K562 (cell line): Measurements from ENCODE around the gene BEND6. TPM values are rescaled to one million over a fixed set of nuclear protein-coding genes. Genes with fewer than 3 reads are reported as not detected.
A peak's percentile ranks its signal among the peaks of the same experiment; 100 is the strongest.

Source experiments
- ATAC-seq: fragments of 200-7000 bp; cut with Tn5 transposase; 3 replicates; pipeline ENCODE4 v1.9.1; 2020; ENCODE audit warnings: moderate library complexity
- BruUV-seq: library from RNA; stranded (reverse); fragments of 400-500 nt; replicated peaks from 2 replicates; lab custom pipeline; 2021; lab: Mats Ljungman, UMichigan
- CTCF ChIA-PET: fragments of 300-600 bp; formaldehyde crosslinking; extraction: SDS; loops from one replicate; lab custom pipeline; 2021; ENCODE audit warnings: low intra/inter-chr PET ratio; lab: Yijun Ruan, JAX
- POLR2A ChIA-PET: fragments of 300-600, 350-650 bp; sonication (Branson Sonifier 250); formaldehyde crosslinking; extraction: SDS; loops from one replicate; lab custom pipeline; 2021; ENCODE audit warnings: antibody characterized with exemption, inconsistent platforms; lab: Yijun Ruan, JAX
- DNase-seq, 4 experiments: peaks; one replicate each; pipeline versions ENCODE4 v3.0.0 to v3.0.0-alpha.2; 2011 to 2018; ENCODE audit warnings: low spot score in 3 of 4, mixed read lengths in 3 of 4; ENCODE audit errors: extremely low read depth in 1 of 4
- FAIRE-seq: peaks from 2 replicates; lab custom pipeline; 2011; peaks lifted over from hg19 to GRCh38; lab: Jason Lieb, UNC
- H2AFZ ChIP-seq: 2 replicates; pipeline ENCODE4 v1.6.0; 2011; ENCODE audit warnings: low read depth, low read length, control low read depth, inconsistent platforms
- H3K27ac ChIP-seq: fragments of 200-600 bp; 3 replicates; pipeline ENCODE4 v1.8.0; 2011; ENCODE audit warnings: low read depth, mild to moderate bottlenecking, control low read depth, inconsistent platforms, low read length, moderate library complexity, mixed read lengths; ENCODE audit errors: extremely low read depth
- H3K27me3 ChIP-seq, 2 experiments: fragments of 300-600 bp in 1 of 2; 2 replicates in 1 of 2; 3 replicates in 1 of 2; pipeline versions ENCODE4 v1.6.0 to v1.8.0; 2011; ENCODE audit warnings: inconsistent platforms in 2 of 2, low read length in 2 of 2, mild to moderate bottlenecking in 1 of 2, mixed read lengths in 1 of 2, moderate library complexity in 1 of 2; ENCODE audit not compliant: control insufficient read depth in 2 of 2, insufficient read depth in 2 of 2
- H3K36me3 ChIP-seq: fragments of 300-600 bp; 3 replicates; pipeline ENCODE4 v1.8.0; 2011; ENCODE audit warnings: mild to moderate bottlenecking, low read length, inconsistent platforms; ENCODE audit not compliant: control insufficient read depth, insufficient read depth
- H3K4me1 ChIP-seq, 2 experiments: fragments of 200-600 bp in 1 of 2; replicated peaks in 1 of 2; 2 replicates in 1 of 2; 3 replicates in 1 of 2; pipeline versions ENCODE4 v1.5.1 to v1.8.0; 2011; ENCODE audit warnings: inconsistent platforms in 2 of 2, low read length in 2 of 2, mild to moderate bottlenecking in 1 of 2, mixed read lengths in 1 of 2, moderate library complexity in 1 of 2; ENCODE audit not compliant: control insufficient read depth in 2 of 2, insufficient read depth in 2 of 2
- H3K4me2 ChIP-seq: 2 replicates; pipeline ENCODE4 v1.6.1; 2011; ENCODE audit warnings: low read length, control low read depth, inconsistent platforms, mixed read lengths; ENCODE audit not compliant: insufficient read depth
- H3K4me3 ChIP-seq: fragments of 200-600 bp; sonication (generic), shearing (Covaris generic); 2 replicates; pipeline ENCODE4 v1.5.1; 2016; ENCODE audit warnings: control low read depth, inconsistent platforms
- H3K79me2 ChIP-seq: fragments of 200-600 bp; 3 replicates; pipeline ENCODE4 v1.8.0; 2011; ENCODE audit warnings: low read length, inconsistent platforms; ENCODE audit not compliant: control insufficient read depth, insufficient read depth
- H3K9ac ChIP-seq, 2 experiments: 2 replicates each; pipeline versions ENCODE4 v1.6.0 to v1.6.1; 2011; ENCODE audit warnings: low read depth in 2 of 2, low read length in 2 of 2, control low read depth in 1 of 2, inconsistent platforms in 1 of 2, mild to moderate bottlenecking in 1 of 2, mixed read lengths in 1 of 2; ENCODE audit not compliant: insufficient read depth in 1 of 2
- H3K9me1 ChIP-seq: one replicate; pipeline ENCODE4 v1.6.0; 2011; ENCODE audit warnings: inconsistent platforms, mild to moderate bottlenecking, low read length, moderate library complexity; ENCODE audit not compliant: control insufficient read depth, insufficient read depth
- H3K9me3 ChIP-seq: replicated peaks from 2 replicates; pipeline ENCODE4 v1.5.1; 2011; ENCODE audit warnings: low read depth, low read length, inconsistent platforms; ENCODE audit not compliant: control insufficient read depth, insufficient read depth
- H4K20me1 ChIP-seq: replicated peaks from 2 replicates; pipeline ENCODE4 v1.6.1; 2011; ENCODE audit warnings: low read length, inconsistent platforms, mixed read lengths; ENCODE audit not compliant: control insufficient read depth, insufficient read depth
- ARID1B ChIP-seq: fragments of 450-650 bp; IDR thresholded peaks from 2 replicates; pipeline ENCODE4 v1.6.1; 2016; ENCODE audit warnings: antibody characterized with exemption, mild to moderate bottlenecking, inconsistent platforms
- CBFA2T3 ChIP-seq: fragments of 450-650 bp; IDR thresholded peaks from 2 replicates; pipeline ENCODE4 v1.6.1; 2017
- DPF2 ChIP-seq: fragments of 450-650 bp; IDR thresholded peaks from 2 replicates; pipeline ENCODE4 v1.6.1; 2016
- EGR1 ChIP-seq: fragments of 450-650 bp; conservative IDR thresholded peaks from 2 replicates; pipeline ENCODE4 v1.6.1; 2017; ENCODE audit warnings: mild to moderate bottlenecking
- EP300 ChIP-seq: IDR thresholded peaks from 2 replicates; pipeline ENCODE4 v1.6.1; 2012; ENCODE audit warnings: low read length, improper control_type of control experiment
- NCOR1 ChIP-seq: fragments of 450-650 bp; IDR thresholded peaks from 2 replicates; pipeline ENCODE4 v1.6.1; 2016; ENCODE audit warnings: mild to moderate bottlenecking, moderate library complexity
- NRF1 ChIP-seq, 2 experiments: fragments of 450-650 bp; IDR thresholded peaks in 1 of 2; conservative IDR thresholded peaks in 1 of 2; 2 replicates each; pipeline ENCODE4 v1.6.1; 2014; ENCODE audit warnings: mild to moderate bottlenecking in 2 of 2
- PCBP2 ChIP-seq: fragments of 200-400 bp; formaldehyde crosslinking; IDR thresholded peaks from 2 replicates; pipeline ENCODE4 v1.6.1; 2018; ENCODE audit warnings: low read length, low read depth, mild to moderate bottlenecking, moderate library complexity; ENCODE audit not compliant: poor library complexity, severe bottlenecking
- PHF20 ChIP-seq: fragments of 450-650 bp; IDR thresholded peaks from 2 replicates; pipeline ENCODE4 v1.6.1; 2018; ENCODE audit not compliant: partially characterized antibody
- SPI1 ChIP-seq: IDR thresholded peaks from 2 replicates; pipeline ENCODE4 v1.6.1; 2011; ENCODE audit warnings: low read depth, low read length, control low read depth, borderline replicate concordance
- TAL1 ChIP-seq: fragments of 450-650 bp; IDR thresholded peaks from 2 replicates; pipeline ENCODE4 v1.6.1; 2016; ENCODE audit warnings: mild to moderate bottlenecking
- TCF3 ChIP-seq: sonication (generic); formaldehyde crosslinking; IDR thresholded peaks from 2 replicates; pipeline ENCODE4 v1.4.0; 2020; ENCODE audit warnings: mild to moderate bottlenecking, missing genetic modification reagents
- TEAD4 ChIP-seq, 2 experiments: sonication (generic) in 1 of 2; formaldehyde crosslinking in 1 of 2; IDR thresholded peaks; 2 replicates each; pipeline versions ENCODE4 v1.6.1 to v1.8.0; 2012 to 2022; ENCODE audit warnings: borderline replicate concordance in 1 of 2, inconsistent platforms in 1 of 2, low read length in 1 of 2, mild to moderate bottlenecking in 1 of 2, missing genetic modification reagents in 1 of 2
- ZC3H11A ChIP-seq: IDR thresholded peaks from 2 replicates; pipeline ENCODE4 v1.6.1; 2012; ENCODE audit warnings: low read depth, low read length, improper control_type of control experiment
- ZNF263 ChIP-seq: sonication (generic); formaldehyde crosslinking; IDR thresholded peaks from 2 replicates; pipeline ENCODE4 v1.8.0; 2022; ENCODE audit warnings: mild to moderate bottlenecking, missing genetic modification reagents, borderline replicate concordance
- WGBS: fragments of 100-300 bp; shearing (Covaris generic); methylation state at CpG from one replicate; pipeline ENCODE4 v1.1.6; 2016; ENCODE audit warnings: low coverage, mixed read lengths; ENCODE audit not compliant: insufficient coverage; ENCODE audit errors: missing lambda C conversion rate; 5-methylcytosine and 5-hydroxymethylcytosine counted together
- in situ Hi-C: fragments of 300-500 bp; cut with MboI; formaldehyde crosslinking; loops from 4 replicates; pipeline ENCODE4 v1.15.0; 2018; ENCODE audit warnings: inconsistent platforms, mixed read lengths
- intact Hi-C: fragments of 100-400 bp; cut with micrococcal nuclease; formaldehyde crosslinking; loops from 2 replicates; pipeline ENCODE4 v1.14.2; 2022
- polyA plus RNA-seq, 8 experiments: library from polyadenylated mRNA; depleted of rRNA in 4 of 8; stranded (reverse) in 5 of 8; unstranded in 3 of 8; fragments of >200 nt; fragmentation: Nextera tagmentation in 2 of 8; fragmentation: Illumina TruSeq in 1 of 8; extraction: Ambion mirVana in 2 of 8; extraction: Trizol in 1 of 8; gene quantifications; 2 replicates each; pipeline versions ENCODE4 v1.2.1 to v1.2.3, GENCODE V29; 2011 to 2014; ENCODE audit warnings: inconsistent platforms in 1 of 8, missing spikeins in 1 of 8
- total RNA-seq, 7 experiments: library from RNA; depleted of rRNA in 6 of 7; stranded (reverse); fragments of >200 nt in 6 of 7; fragmentation: Illumina TruSeq in 2 of 7; extraction: Trizol in 2 of 7; gene quantifications; 2 replicates each; pipeline versions ENCODE4 v1.2.1 to v1.2.3, GENCODE V29; 2011 to 2021; ENCODE audit warnings: low replicate concordance in 1 of 7

The BEND6 gene
- total and polyA plus RNA-seq, 9 of the 15 experiments (the other 6 are each of a cell fraction or from before 2014, with no cell fraction given): 0.37 to 4.0 (median 1.1) TPM

- TF ChIP-seq PCBP2: no peak
- peak; percentile 32; the same call in 1 of the 2 replicates for TF ChIP-seq SPI1
- no peak for TF ChIP-seq ZNF263
- peak; percentile 55 for TF ChIP-seq TAL1
- peak; percentile 59 for TF ChIP-seq CBFA2T3
- TF ChIP-seq ARID1B: peak; percentile 46; the same call in 1 of the 2 replicates
- 0 out of 2 replicates have a peak, but pooled peaks have one; percentile 12 for TF ChIP-seq NCOR1
- peak; percentile 62 for TF ChIP-seq TEAD4 (IDR thresholded peaks at IDR 0.05; ENCODE audit: low read length)
- no peak for TF ChIP-seq TEAD4 (CRISPR knock-in tag; IDR thresholded peaks at IDR 0.05; ENCODE audit: borderline replicate concordance)
- peak; percentile 58 for TF ChIP-seq TCF3 (CRISPR knock-in tag)
- no peak for TF ChIP-seq ZC3H11A
- no peak for TF ChIP-seq PHF20
- peak; percentile 42; the same call in 1 of the 2 replicates for TF ChIP-seq EP300
- peak; percentile 65 for TF ChIP-seq EGR1
- TF ChIP-seq NRF1 (conservative IDR thresholded peaks at IDR 0.05 in 1 of 2, IDR thresholded peaks at IDR 0.05 in 1 of 2): peak; percentile 60 to 68
- TF ChIP-seq DPF2: peak; percentile 12; the same call in 1 of the 2 replicates
- no peak overlapping the region for H3K4me3 ChIP-seq
- H3K36me3 ChIP-seq: no peaks in the 10 kb centered on the region
- no TSS peak for BruUV-seq
- H4K20me1 ChIP-seq: no peaks in the 10 kb centered on the region
- intact Hi-C loops: loop anchor here (2.0 kb wide), 1 partner anchor 38 kb away; no protein-coding TSS in a partner anchor
- peak overlapping the region; percentile 23; the same call in 1 of the 2 replicates for H2AFZ ChIP-seq
- DNase-seq (peak in 1 of 4 experiments; percentile 41), FAIRE-seq (peak; percentile 61), ATAC-seq (peak; percentile 63)
- H3K4me1 ChIP-seq: peaks cover 4 to 26% of the 10 kb centered on the region in 2 experiments; a peak in 4 of 5 replicates
- H3K27me3 ChIP-seq: no peaks in the 10 kb centered on the region
- no peaks in the 10 kb centered on the region for H3K9me1 ChIP-seq
- no peak overlapping the region for H3K9ac ChIP-seq
- peak overlapping the region; percentile 8; the same call in 1 of the 2 replicates for H3K4me2 ChIP-seq
- no peak overlapping the region for H3K27ac ChIP-seq
- CTCF ChIA-PET: no interaction called here
- WGBS: 3% methylated on average over 8 of the region's 8 CpGs
- POLR2A ChIA-PET: interaction anchor here (0.5 to 1.0 kb wide), 3 partner anchors 10 to 121 kb away, joined by 3 to 4 read pairs (median 3); no protein-coding TSS in a partner anchor
- H3K9me3 ChIP-seq: no peaks in the 10 kb centered on the region
- in situ Hi-C loops: no loop called here
- no peaks in the 10 kb centered on the region for H3K79me2 ChIP-seq
Observed at GRCh38 chr6:56914798-56915658, 39.9 kb upstream of the BEND6 start.
